ENCODE measurements around the gene GLRX. TPM values are rescaled to one million over a fixed set of nuclear protein-coding genes. Genes with fewer than 3 reads are reported as not detected.

GLRX gene
- total and polyA plus RNA-seq, 2 of the 13 experiments (the other 11 are each of a cell fraction or from before 2014, with no cell fraction given) = 63.8 to 499 TPM

GRCh38 chr5:95816341-95816740, 6.2 kb downstream of the GLRX start:
- no peak overlapping the region for H3K9ac ChIP-seq (ENCODE audit: insufficient read depth, low read depth, low read length)
- TF ChIP-seq ZNF703 (CRISPR knock-in tag; IDR thresholded peaks at IDR 0.05; ENCODE audit: borderline replicate concordance) = no peak
- no peak for TF ChIP-seq KMT2B (CRISPR knock-in tag; IDR thresholded peaks at IDR 0.05)
- TF ChIP-seq ZMAT3 (CRISPR knock-in tag; conservative IDR thresholded peaks at IDR 0.05) = no peak
- no peak for TF ChIP-seq ZNF597 (CRISPR knock-in tag; IDR thresholded peaks at IDR 0.05)
- peak; percentile 59 to 83; a peak in 3 of 4 replicates for TF ChIP-seq MAFK (conservative IDR thresholded peaks at IDR 0.05 in 1 of 2, IDR thresholded peaks at IDR 0.05 in 1 of 2; ENCODE audit: low read length in 2 of 2)
- TF ChIP-seq PHB2 (IDR thresholded peaks at IDR 0.05; ENCODE audit: partially characterized antibody) = no peak
- TF ChIP-seq MAFF (IDR thresholded peaks at IDR 0.05; ENCODE audit: low read depth, low read length) = peak; percentile 66
- no peak for TF ChIP-seq KLF15 (CRISPR knock-in tag; IDR thresholded peaks at IDR 0.05; ENCODE audit: borderline replicate concordance)
- TF ChIP-seq MEIS1 (CRISPR knock-in tag; IDR thresholded peaks at IDR 0.05; ENCODE audit: borderline replicate concordance) = no peak
- H3K79me2 ChIP-seq (ENCODE audit: insufficient read depth, low read length) = peaks cover 37% of the 10 kb centered on the region
- in situ Hi-C loops (cut with HindIII; ENCODE audit: extremely low pct_ligation_motif_present, low pct_unique_long_range_greater_than_20kb) = no loop called here
- no TSS peak for BruUV-seq (replicated peaks)
- H3K4me3 ChIP-seq (replicated peaks in 1 of 3; ENCODE audit: insufficient read depth in 1 of 3, low read depth in 2 of 3, low read length in 3 of 3) = no peak overlapping the region
- H3K36me3 ChIP-seq (replicated peaks in 1 of 2; ENCODE audit: control insufficient read depth in 1 of 2, insufficient read depth in 2 of 2, low read length in 2 of 2) = peaks cover 18 to 43% of the 10 kb centered on the region in 2 experiments
- ATAC-seq = no peak
- WGBS (ENCODE audit: low lambda C conversion rate) = 98% methylated on average over 8 of the region's 8 CpGs
- no peak for DNase-seq (ENCODE audit: low spot score)
- intact Hi-C loops (cut with micrococcal nuclease; ENCODE audit: unreplicated experiment) = no loop called here
- no peak overlapping the region for H3K27ac ChIP-seq (ENCODE audit: extremely low read length, insufficient read depth, low read length)
- no peaks in the 10 kb centered on the region; a peak in 1 of 5 replicates for H3K27me3 ChIP-seq (ENCODE audit: control insufficient read depth in 1 of 2, insufficient read depth in 2 of 2, low read length in 2 of 2)
- peaks cover 23% of the 10 kb centered on the region for H4K20me1 ChIP-seq (ENCODE audit: insufficient read depth, low read length)
- H3K4me1 ChIP-seq (ENCODE audit: insufficient read depth, low read length) = peaks cover 74% of the 10 kb centered on the region
- no peak for FAIRE-seq
- no peak overlapping the region for H3K4me2 ChIP-seq (ENCODE audit: low read depth, low read length)
- H3K9me3 ChIP-seq (ENCODE audit: low read length) = no peaks in the 10 kb centered on the region
- ChIA-PET POLR2A (interaction anchor here (1.6 to 10.9 kb wide), 2 partner anchors 7 to 18 kb away, joined by 4 to 98 read pairs; partner anchors contain the start of gene GLRX), CTCF (ENCODE audit: low intra/inter-chr PET ratio, low total read pairs) (no interaction called here)
- H2AFZ ChIP-seq (ENCODE audit: low read length) = no peak overlapping the region

Data from HepG2 (cell line).